ENCODE measurements around the gene LAMB3. TPM values are rescaled to one million over a fixed set of nuclear protein-coding genes. Genes with fewer than 3 reads are reported as not detected.

The LAMB3 gene
- total and polyA plus RNA-seq, 2 donors (not counting 1 experiment from before 2014, with no cell fraction given): 0.33 to 0.37 TPM

GRCh38 chr1:209612646-209613399 is 39.4 kb downstream of the LAMB3 start:
- Histone ChIP-seq H3K27me3 (replicated peaks in 1 of 4; ENCODE audit: control extremely low read depth in 1 of 4, control insufficient read depth in 3 of 4, insufficient read depth in 4 of 4, low read length in 3 of 4) (peaks cover 0 to 8% (median 0%) of the 10 kb centered on the region in 4 experiments), H3K9ac (ENCODE audit: low read length) (no peak overlapping the region), H2AFZ (ENCODE audit: insufficient read depth, low read depth, low read length, poor library complexity, severe bottlenecking) (no peak overlapping the region), H4K20me1 (ENCODE audit: control insufficient read depth, insufficient read depth, low read length, poor library complexity, severe bottlenecking) (no peaks in the 10 kb centered on the region), H3K4me1 (ENCODE audit: control insufficient read depth in 2 of 2, insufficient read depth in 2 of 2, low read length in 2 of 2) (no peaks in the 10 kb centered on the region), H3K36me3 (replicated peaks in 1 of 2; ENCODE audit: control extremely low read depth in 1 of 2, control insufficient read depth in 1 of 2, extremely low read depth in 1 of 2, insufficient read depth in 2 of 2, low read length in 1 of 2) (no peaks in the 10 kb centered on the region), H3K27ac (ENCODE audit: low read length in 2 of 2) (no peak overlapping the region), H3K4me2 (replicated peaks; ENCODE audit: low read depth, low read length, poor library complexity, severe bottlenecking) (no peak overlapping the region), H3K9me3 (ENCODE audit: control extremely low read depth in 1 of 3, control insufficient read depth in 2 of 3, insufficient read depth in 1 of 3, low read length in 2 of 3) (no peaks in the 10 kb centered on the region), H3K4me3 (ENCODE audit: control extremely low read depth in 1 of 5, extremely low read depth in 1 of 5, insufficient read depth in 1 of 5, low read depth in 2 of 5, low read length in 4 of 5) (no peak overlapping the region), H3K79me2 (ENCODE audit: control insufficient read depth, insufficient read depth, low read length) (no peaks in the 10 kb centered on the region)
- POLR2A ChIA-PET: no interaction called here
- Mint-ChIP-seq H3K4me1 (no peaks in the 10 kb centered on the region), H3K27me3 (peaks cover 16% of the 10 kb centered on the region), H3K27ac (no peak overlapping the region), H3K9me3 (ENCODE audit: insufficient read depth) (no peaks in the 10 kb centered on the region), H3K4me3 (no peak overlapping the region)
- intact Hi-C loops (cut with micrococcal nuclease): no loop called here
- 84% methylated on average over 11 of the region's 12 CpGs for WGBS (ENCODE audit: insufficient coverage)
- TF ChIP-seq EZH2 (IDR thresholded peaks at IDR 0.05; ENCODE audit: borderline replicate concordance, insufficient read depth, low read depth, low read length, poor library complexity, severe bottlenecking): no peak
- TF ChIP-seq, protein P1, sequence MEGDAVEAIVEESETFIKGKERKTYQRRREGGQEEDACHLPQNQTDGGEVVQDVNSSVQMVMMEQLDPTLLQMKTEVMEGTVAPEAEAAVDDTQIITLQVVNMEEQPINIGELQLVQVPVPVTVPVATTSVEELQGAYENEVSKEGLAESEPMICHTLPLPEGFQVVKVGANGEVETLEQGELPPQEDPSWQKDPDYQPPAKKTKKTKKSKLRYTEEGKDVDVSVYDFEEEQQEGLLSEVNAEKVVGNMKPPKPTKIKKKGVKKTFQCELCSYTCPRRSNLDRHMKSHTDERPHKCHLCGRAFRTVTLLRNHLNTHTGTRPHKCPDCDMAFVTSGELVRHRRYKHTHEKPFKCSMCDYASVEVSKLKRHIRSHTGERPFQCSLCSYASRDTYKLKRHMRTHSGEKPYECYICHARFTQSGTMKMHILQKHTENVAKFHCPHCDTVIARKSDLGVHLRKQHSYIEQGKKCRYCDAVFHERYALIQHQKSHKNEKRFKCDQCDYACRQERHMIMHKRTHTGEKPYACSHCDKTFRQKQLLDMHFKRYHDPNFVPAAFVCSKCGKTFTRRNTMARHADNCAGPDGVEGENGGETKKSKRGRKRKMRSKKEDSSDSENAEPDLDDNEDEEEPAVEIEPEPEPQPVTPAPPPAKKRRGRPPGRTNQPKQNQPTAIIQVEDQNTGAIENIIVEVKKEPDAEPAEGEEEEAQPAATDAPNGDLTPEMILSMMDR (IDR thresholded peaks at IDR 0.05): no peak
- CTCF ChIA-PET: interaction anchor here (1.0 kb wide), 1 partner anchor 11 kb away, joined by 3 read pairs; no protein-coding TSS in a partner anchor
- DNase-seq (no peak), ATAC-seq (ENCODE audit: low read depth) (no peak)

GRCh38 chr1:209611771-209612570 is 40.3 kb downstream of the LAMB3 start:
- no peak overlapping the region for H3K27ac Mint-ChIP-seq
- no peaks in the 10 kb centered on the region for H3K36me3 ChIP-seq (replicated peaks in 1 of 2; ENCODE audit: control extremely low read depth in 1 of 2, control insufficient read depth in 1 of 2, extremely low read depth in 1 of 2, insufficient read depth in 2 of 2, low read length in 1 of 2)
- TF ChIP-seq, protein P1 (IDR thresholded peaks at IDR 0.05): no peak
- TF ChIP-seq EZH2 (IDR thresholded peaks at IDR 0.05; ENCODE audit: borderline replicate concordance, insufficient read depth, low read depth, low read length, poor library complexity, severe bottlenecking): no peak
- no peaks in the 10 kb centered on the region for H3K9me3 Mint-ChIP-seq (ENCODE audit: insufficient read depth)
- no peak overlapping the region for H3K4me2 ChIP-seq (replicated peaks; ENCODE audit: low read depth, low read length, poor library complexity, severe bottlenecking)
- 28% methylated on average over 8 of the region's 13 CpGs for WGBS (ENCODE audit: insufficient coverage)
- H2AFZ ChIP-seq (ENCODE audit: insufficient read depth, low read depth, low read length, poor library complexity, severe bottlenecking): no peak overlapping the region
- H3K27me3 Mint-ChIP-seq: peaks cover 10% of the 10 kb centered on the region
- no peak for ATAC-seq (ENCODE audit: low read depth)
- POLR2A ChIA-PET: no interaction called here
- H3K27ac ChIP-seq (ENCODE audit: low read length in 2 of 2): no peak overlapping the region
- no peak overlapping the region for H3K4me3 ChIP-seq (ENCODE audit: control extremely low read depth in 1 of 5, extremely low read depth in 1 of 5, insufficient read depth in 1 of 5, low read depth in 2 of 5, low read length in 4 of 5)
- H3K79me2 ChIP-seq (ENCODE audit: control insufficient read depth, insufficient read depth, low read length): no peaks in the 10 kb centered on the region
- H3K4me3 Mint-ChIP-seq: no peak overlapping the region
- H4K20me1 ChIP-seq (ENCODE audit: control insufficient read depth, insufficient read depth, low read length, poor library complexity, severe bottlenecking): no peaks in the 10 kb centered on the region
- H3K4me1 Mint-ChIP-seq: peaks cover 2% of the 10 kb centered on the region
- no peaks in the 10 kb centered on the region for H3K9me3 ChIP-seq (ENCODE audit: control extremely low read depth in 1 of 3, control insufficient read depth in 2 of 3, insufficient read depth in 1 of 3, low read length in 2 of 3)
- intact Hi-C loops (cut with micrococcal nuclease): no loop called here
- DNase-seq: no peak
- H3K4me1 ChIP-seq (ENCODE audit: control insufficient read depth in 2 of 2, insufficient read depth in 2 of 2, low read length in 2 of 2): no peaks in the 10 kb centered on the region
- CTCF ChIA-PET: no interaction called here
- no peak overlapping the region for H3K9ac ChIP-seq (ENCODE audit: low read length)
- peaks cover 0 to 9% (median 0%) of the 10 kb centered on the region in 4 experiments for H3K27me3 ChIP-seq (replicated peaks in 1 of 4; ENCODE audit: control extremely low read depth in 1 of 4, control insufficient read depth in 3 of 4, insufficient read depth in 4 of 4, low read length in 3 of 4)
